Endometrial microvascular endothelial cells (primary cell): ENCODE measurements around the gene WDR7. TPM values are rescaled to one million over a fixed set of nuclear protein-coding genes. Genes with fewer than 3 reads are reported as not detected.

Experiments used
- in situ Hi-C: cut with HindIII; loops from 2 replicates; pipeline ENCODE4 v1.10.0; 2017; ENCODE audit warnings: low sequenced_read_pairs, low pct_unique_long_range_greater_than_20kb; ENCODE audit errors: inconsistent ontology term
- total RNA-seq: library from RNA; depleted of rRNA; stranded (reverse); fragments of >200 nt; gene quantifications from one replicate; pipeline ENCODE4 v1.2.3, GENCODE V29; 2015; ENCODE audit errors: inconsistent ontology term

Gene WDR7
- total RNA-seq, 1 donor from 2014 or later, result 11.9 TPM

DNA sequence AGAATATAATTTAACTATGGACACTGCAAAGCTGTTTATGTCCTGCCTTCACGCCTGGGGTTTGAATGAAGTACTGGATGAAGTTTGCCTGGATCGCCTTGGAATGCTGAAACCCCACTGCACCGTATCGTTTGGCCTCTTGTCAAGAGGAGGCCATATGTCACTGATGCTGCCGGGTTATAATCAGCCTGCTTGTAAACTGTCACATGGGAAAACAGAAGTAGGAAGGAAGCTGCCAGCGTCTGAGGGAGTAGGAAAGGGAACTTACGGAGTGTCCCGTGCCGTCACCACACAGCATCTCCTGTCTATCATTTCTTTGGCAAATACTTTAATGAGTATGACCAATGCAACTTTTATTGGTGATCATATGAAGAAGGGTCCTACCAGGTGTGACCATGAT lies 105.8 kb downstream of the WDR7 start:
- in situ Hi-C loops, result no loop called here

DNA sequence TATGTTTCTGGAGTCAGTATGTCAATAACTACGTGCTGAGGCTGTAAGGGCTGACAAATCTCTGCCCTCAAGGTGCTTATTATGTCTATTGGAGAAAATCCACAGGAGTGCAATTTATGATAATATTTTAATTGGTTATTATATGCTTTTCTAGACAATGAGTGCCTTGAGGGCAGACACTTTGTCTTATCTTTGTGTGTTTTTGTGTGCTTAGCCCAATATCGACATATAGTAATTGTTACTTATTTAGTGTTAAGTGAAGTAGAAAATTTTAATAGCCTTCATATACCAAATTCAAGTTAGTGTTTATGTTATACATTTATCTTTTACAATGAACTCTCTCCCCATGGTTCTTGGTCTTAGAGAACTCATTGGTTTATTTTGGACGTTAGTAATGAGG lies 118.9 kb downstream of the WDR7 start:
- in situ Hi-C loops, result no loop called here

DNA sequence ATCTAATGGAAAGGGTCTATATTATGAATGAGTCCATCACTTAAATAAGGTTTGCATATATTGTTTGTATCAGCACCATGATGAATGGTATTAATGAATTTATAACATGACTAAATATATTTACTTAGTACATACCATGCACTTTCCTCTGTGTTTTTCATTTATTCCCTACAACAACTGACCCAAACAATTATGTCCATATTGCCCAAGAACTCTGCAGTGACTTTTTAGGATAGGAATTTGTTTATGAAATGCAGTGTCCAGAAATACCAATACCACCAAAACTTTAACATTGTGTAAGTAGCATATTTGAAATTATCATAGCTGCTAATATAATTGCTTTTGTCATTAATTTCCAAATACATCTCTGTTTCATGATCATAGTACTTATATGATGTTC lies 119.7 kb downstream of the WDR7 start:
- in situ Hi-C loops, result no loop called here

DNA sequence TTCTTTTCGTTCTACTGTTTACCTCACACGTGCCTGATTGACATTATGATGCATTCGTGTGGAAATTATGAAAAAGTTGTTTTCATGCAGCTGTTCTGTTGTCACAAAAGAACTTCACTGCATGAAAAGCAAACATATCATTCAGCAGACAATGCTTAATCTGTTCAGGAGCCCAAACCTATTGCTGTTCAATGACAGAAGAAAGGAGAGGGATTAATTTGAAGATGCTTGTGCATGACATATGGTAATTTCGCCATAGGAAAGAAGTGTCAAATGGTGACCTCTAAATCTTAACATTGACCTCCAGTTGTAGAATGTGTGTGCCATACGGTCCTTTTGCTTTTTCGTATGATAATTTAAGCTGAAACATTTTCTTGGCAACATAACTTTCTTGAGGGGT lies 124.5 kb downstream of the WDR7 start:
- in situ Hi-C loops, result no loop called here

DNA sequence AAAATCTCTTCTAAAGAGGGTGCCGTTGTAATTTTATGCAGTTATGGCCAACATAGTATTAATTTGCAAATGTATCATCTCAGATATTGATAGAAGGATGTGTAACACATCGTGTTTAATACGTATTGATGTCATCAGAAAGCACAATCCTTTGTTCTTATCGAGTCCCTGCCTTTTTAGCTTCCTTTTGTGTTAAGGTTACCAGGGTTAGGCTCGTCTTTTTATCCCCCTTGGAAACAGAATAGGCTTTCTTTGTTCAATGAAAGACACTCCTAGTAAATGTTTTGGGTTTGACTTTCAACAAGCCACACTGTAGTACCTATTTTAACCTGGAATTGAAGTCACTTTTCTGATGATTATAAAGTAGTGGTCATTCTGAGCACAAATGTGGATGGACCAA lies 136.2 kb downstream of the WDR7 start:
- in situ Hi-C loops, result no loop called here

DNA sequence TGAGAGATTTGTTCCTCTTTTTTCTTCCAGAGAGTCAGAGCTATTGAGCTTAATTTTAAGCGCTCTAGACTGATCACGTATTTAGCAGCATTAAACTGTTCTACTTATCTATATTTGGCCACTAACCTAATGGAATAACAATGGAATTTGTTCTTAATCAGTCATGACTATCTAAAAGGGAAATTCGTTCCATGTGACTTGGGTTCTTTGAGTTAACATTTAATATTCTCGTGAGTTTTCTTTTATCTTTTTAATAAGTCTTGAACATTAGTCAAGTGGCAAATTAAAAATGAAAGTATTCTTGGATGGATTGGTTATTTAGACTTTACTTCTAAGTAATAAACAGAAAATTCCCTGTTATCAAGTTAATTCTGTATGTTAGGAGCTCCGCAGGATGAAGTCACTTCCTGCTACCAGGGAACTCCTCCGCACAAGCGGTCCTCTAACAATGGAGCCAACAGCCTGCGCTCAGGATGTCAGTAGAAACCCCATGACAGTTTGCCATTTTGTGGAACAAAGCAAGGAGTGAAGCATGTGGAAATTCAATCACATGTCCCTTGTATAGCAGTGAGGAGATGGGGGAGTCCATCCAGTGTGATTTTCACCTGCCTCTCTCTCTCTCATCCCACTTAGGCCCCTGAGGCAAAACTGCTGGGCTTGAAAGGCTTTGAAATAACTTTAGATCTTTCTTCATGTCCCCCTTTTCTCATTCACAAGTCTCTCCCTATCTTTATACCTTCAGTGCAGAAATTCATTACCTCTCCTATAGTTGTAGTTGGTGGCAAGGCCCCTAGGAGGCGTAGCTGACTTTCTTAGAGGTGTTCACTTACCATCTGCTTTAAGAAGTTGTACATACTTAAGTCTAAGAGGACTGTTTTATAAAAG lies 138.1 kb downstream of the WDR7 start:
- in situ Hi-C loops, result no loop called here

DNA sequence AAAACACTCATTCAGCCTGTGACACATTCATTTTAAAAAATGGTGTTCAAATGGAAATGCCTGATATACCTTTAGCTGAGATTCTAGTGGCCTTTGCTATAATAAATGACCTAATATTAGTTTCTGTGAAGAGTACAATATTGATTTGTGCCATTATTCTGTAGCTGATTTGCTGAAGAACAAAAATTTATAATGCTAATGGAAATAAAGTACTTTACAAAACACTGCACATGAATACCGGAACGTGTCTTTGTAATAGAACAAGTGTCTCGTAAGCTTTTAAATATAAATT lies 138.7 kb downstream of the WDR7 start:
- in situ Hi-C loops, result no loop called here

DNA sequence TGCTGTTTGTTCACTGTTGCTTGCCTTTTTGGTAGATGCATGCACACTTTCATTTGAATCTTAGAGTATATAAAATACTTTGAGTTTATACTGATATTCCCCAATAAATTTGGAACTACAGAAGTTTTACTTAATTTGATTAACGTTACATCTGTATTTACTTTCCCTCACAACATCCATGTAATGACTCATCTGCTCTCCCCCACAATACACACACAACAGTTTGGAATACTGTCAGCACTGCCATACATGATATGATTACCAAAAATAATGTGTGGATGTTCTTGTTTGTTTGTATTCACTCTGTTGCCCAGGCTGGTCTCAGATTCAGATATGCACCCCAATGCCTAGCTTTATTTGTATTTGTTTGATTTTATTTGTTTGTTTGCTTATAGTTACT lies 144.2 kb downstream of the WDR7 start:
- in situ Hi-C loops, result no loop called here

DNA sequence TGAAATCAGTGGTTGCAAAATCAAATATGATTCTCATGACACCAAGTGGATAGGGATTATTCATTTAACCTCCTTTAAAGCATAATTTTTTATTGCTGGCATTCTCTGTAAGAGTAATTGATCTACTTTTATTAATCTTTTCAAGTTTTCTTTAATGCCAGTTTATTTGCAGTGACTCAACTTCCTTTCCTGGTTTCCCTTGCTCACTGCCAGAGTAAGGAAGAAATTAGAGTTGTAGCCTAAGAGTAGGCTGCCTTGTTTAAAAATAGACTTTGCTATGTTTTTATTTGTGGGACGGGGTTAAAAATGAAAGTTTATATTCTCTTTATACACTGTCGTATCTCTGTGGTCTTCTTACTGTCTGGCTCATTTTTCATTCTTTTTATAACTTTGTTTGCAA lies 148.6 kb downstream of the WDR7 start:
- in situ Hi-C loops, result no loop called here

DNA sequence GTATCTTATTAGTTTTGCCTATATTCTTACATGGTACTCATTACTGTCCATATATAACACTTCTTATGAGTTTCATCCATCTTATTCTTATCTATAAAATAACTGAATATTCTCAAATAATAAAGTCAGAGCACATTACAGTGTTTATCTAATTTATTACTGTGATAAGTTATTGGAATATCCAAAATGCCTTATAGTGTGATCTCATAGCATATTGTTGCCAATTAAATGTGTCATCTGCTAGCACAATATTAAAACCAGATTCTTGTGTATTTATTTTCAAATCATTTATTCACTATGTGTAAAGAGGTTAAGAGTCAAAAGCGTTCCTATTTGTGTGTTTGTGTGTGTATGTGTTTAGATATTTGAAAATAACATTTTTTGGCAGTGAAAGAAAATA lies 151.9 kb downstream of the WDR7 start:
- in situ Hi-C loops, result no loop called here

DNA sequence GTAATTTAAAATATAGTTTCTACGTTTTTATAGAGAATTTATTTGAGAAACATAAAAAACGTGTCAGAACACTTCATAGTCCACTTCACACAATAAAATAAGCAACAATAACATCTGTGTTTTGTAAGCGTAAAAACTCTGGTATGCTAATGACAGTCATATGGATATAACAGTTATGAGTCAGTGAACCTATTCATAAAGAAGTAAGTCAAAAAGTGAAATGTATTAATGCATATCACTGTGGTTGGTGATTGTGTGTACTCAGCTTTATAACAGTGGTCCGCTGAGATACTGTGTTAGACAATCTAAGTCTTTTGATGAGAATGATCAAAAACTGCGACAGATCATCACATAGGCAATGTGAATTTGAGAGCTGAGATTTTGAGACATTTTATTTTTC lies 153.2 kb downstream of the WDR7 start:
- in situ Hi-C loops, result no loop called here

DNA sequence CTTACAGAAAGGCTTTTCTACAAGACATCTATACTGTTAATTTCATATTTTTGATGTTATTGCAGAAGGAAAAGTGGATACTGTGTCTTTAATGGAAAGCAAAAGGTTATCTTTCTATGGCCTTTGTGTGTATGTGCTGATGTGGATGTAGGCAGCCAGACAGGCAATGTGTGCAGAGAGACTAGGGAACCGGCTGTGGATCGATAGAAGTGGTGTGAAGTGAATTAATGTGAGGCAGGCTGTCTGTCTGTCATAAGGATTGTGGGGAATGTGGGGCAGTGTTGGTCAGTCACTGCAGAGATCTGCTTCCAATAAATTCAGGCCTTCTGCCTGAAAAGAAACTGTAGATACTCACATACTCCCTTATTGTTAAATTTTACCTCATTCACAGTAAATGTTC lies 156.7 kb downstream of the WDR7 start:
- in situ Hi-C loops, result no loop called here

DNA sequence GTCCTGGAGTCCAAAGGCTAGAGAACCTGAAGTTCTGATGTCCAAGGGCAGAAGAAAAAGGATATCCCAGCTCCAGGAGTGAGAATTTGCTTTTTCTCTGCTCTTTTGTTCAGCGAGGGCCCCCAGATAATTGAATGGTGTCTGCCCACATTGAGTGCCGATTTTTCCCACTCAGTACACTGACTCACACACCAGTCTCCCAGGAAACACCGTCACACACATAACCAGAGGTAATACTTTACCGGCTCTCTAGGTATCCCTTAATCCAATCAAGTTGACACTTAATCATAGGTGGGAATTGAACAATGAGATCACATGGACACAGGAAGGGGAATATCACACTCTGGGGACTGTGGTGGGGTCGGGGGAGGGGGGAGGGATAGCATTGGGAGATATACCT lies 161.5 kb downstream of the WDR7 start:
- in situ Hi-C loops, result no loop called here

DNA sequence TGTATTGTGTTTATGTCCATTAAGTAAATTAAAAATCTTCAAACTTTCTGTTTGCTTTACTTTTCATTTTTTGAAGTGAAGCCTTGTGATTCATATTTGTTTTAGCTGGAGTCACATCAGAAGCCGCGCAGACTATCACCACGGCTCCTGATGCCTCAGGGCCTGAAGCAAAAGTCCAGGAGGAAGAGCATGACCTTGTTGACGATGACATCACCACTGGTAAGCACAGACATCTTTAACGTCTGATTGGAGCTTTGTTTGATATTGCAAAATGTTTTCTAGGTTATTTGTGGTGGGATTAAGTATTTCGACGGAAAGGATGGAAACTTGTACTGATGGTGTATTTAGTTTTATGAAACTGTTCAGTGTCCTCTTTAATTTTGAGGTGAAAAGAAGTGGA lies 164.8 kb downstream of the WDR7 start:
- in situ Hi-C loops, result no loop called here

DNA sequence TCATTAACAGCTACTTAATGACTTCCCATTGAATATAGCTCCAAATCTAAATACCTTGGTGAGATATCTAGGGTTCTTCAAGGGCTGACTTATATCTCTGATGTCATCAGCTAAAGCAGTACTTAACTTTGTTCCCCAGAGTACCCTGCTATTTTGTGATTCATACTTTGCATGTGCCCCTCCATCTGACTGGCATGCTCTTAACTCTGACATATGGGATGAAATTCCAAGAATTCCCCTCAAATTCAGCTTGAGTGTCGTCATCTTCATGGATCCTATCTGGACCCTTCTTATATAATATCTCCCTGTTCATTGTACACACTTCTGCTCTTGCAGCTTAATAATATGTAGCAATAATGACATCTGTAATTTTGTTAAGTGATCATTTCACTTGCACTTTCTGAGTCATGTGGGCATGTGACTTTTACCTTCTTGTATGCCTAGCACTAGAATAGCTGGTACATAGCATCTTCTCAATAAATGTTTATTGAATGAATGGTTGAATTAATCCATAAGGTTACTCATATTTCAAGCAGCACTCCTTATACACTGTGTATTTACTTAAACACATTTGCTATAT lies 172.9 kb downstream of the WDR7 start:
- in situ Hi-C loops, result no loop called here

DNA sequence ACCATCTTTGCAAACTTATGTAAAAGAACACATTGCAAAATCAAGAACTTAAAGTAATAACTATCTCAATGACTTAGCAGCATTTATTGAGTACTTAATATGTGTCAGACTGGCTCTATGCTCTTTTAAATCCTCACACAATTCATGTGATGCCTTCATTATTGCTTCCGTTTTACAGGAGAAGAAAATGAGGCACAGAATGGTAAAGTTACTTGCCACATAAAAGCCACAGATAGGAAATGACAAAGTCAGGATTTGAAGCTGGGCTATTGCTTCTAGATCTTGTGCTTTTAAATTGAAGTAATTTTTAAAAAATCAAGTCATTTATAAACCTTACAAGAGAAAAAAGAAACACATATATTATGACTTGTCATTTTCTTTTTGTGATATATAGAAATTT lies 174.2 kb downstream of the WDR7 start:
- in situ Hi-C loops, result no loop called here

DNA sequence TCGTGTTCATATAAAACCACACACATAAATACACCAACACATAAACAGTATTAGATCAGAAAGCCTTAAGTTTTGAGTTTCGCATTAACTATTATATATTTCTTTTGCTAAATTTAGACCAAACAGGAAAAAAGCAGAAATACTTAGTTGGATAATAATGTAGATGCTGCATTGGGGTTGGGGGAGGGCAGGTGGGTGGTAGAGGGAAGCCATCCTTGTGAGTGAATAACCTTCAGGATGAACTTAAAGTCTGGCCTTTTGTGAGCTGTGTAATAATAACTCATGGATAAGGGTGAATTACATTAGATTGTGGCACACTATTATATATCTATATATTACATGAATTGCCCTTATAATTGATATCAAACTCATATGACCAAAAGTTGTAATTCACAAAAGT lies 174.7 kb downstream of the WDR7 start:
- in situ Hi-C loops, result no loop called here

DNA sequence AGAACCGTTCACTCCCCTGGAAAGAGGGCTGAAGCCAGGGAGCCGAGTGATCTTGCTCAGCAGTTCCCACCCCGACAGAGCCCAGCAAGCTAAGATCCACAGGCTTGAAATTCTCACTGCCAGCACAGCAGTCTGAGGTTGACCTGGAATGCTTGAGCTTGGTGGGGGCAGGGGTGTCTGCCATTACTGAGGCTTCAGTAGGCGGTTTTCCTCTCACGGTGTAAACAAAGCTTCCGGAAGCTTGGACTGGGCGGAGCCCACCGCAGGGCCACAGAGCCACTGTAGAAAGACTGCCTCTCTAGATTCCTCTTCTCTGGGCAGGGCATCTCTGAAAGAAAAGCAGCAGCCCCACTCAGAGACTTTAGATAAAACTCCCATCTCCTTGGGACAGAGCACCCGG lies 180.8 kb downstream of the WDR7 start:
- in situ Hi-C loops, result no loop called here

DNA sequence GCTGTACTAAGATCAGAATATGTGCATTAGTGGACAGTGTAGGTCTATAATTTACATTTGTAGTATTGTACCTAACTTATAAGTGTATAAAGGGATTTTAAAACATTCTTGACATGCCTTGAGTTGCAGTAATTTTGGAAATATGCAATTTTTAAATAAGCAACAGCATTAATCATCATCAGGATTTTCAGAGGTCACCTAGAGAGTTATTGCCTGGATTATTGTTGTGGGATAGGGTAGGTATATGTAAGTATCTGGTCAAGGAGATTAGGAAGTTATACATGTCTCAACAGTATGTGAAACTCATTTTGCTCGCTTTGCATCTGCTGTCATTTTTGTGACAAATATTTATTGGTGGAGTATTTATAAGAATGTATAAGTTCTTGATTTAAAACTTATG lies 184.2 kb downstream of the WDR7 start:
- in situ Hi-C loops, result no loop called here

DNA sequence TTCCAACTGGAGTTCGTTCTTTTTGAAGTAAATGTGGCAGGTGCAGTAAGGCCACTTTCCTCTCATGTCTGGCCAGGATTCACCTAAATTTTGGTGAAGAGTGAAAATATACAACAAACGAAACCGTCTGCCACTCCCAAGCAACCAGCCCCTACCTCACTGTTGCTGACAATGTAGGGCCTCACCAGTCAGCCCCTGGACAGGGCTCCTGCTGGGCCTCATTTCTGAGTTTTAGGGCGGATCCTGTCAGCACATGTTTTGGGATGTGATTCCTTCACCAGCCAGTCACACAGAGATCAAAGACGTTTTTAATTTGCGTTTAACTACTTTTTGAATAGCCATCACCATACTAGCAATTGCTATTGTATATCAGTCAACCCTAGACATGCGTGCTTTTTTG lies 185.0 kb downstream of the WDR7 start:
- in situ Hi-C loops, result no loop called here

DNA sequence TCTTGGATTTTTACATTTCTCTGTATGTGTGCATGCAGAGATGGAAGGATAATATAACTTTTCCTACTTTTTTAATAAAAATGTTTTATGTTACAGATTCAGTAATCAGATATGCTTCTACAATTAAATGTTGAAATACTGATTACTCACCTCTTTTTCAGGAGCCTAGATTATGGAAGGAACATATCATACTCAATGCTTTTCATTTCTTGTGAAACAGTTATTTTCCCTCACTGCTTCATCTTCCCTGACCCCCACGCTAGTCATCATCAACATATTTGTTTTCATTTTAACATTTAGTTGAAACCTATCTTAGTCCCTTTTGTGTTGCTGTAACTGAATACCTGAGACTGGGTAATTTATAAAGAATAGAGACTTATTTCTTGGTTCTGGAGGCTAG lies 190.7 kb downstream of the WDR7 start:
- in situ Hi-C loops, result no loop called here
